Panc1 (cell line): ENCODE results near the gene ZNF85.
"Not testable (repeated sequence)": the region's sequence is repeated elsewhere in the genome, so short reads cannot be mapped to it uniquely, and the experiment has no call there.

ENCODE experiments used
- POLR2AphosphoS5 ChIP-seq: IDR thresholded peaks from 2 replicates; pipeline ENCODE4 v1.6.1; 2012; ENCODE audit warnings: mild to moderate bottlenecking, low read depth, low read length, moderate library complexity
- SIN3A ChIP-seq: IDR thresholded peaks from 2 replicates; pipeline ENCODE4 v1.6.1; 2012; ENCODE audit warnings: low read depth, mild to moderate bottlenecking, low read length, moderate library complexity, borderline replicate concordance; ENCODE audit not compliant: insufficient read depth
- TF ChIP-seq, protein P1 (sequence below): fragments of 450-650 bp; IDR thresholded peaks from 2 replicates; pipeline ENCODE4 v1.5.1; 2017; ENCODE audit warnings: mild to moderate bottlenecking
- TF ChIP-seq, protein P2 (sequence below), 2 experiments: IDR thresholded peaks; 2 replicates each; pipeline ENCODE4 v1.6.1; 2011 to 2012; ENCODE audit warnings: low read depth in 2 of 2, control low read depth in 1 of 2, low read length in 1 of 2, mild to moderate bottlenecking in 1 of 2, moderate library complexity in 1 of 2; ENCODE audit not compliant: insufficient read depth in 1 of 2

DNA sequence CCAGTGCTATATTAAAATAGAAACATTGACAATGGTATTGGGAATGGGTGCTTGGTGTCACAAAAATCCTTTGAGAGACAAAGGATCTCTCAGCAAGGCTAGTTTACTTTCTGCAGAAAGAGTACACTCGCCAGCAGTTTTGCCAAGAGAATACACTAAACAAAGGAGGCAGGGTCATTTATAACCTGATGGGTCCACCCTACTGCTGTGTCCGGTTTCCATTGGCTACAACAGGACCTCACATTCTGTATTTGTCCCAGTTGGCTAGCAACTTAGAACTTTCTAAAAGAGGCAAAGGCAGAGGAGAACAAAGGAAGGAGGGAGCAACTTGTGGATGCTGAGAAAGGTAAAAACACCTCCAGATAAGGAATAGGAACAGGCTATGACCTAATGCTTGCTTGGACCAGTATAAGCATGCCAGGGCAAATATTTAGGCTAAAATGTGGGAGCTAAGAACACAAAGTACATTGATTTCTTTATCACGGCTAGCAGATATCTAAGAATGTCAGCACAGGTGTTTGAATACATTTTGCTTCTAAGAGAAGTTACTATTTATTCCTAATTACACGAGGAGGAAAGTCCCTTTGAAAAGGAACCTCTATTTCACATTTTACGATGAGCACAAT is 13.4 kb downstream of the ZNF85 start:
- TF ChIP-seq, protein P1, sequence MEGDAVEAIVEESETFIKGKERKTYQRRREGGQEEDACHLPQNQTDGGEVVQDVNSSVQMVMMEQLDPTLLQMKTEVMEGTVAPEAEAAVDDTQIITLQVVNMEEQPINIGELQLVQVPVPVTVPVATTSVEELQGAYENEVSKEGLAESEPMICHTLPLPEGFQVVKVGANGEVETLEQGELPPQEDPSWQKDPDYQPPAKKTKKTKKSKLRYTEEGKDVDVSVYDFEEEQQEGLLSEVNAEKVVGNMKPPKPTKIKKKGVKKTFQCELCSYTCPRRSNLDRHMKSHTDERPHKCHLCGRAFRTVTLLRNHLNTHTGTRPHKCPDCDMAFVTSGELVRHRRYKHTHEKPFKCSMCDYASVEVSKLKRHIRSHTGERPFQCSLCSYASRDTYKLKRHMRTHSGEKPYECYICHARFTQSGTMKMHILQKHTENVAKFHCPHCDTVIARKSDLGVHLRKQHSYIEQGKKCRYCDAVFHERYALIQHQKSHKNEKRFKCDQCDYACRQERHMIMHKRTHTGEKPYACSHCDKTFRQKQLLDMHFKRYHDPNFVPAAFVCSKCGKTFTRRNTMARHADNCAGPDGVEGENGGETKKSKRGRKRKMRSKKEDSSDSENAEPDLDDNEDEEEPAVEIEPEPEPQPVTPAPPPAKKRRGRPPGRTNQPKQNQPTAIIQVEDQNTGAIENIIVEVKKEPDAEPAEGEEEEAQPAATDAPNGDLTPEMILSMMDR: not testable (repeated sequence)
- TF ChIP-seq, protein P2, sequence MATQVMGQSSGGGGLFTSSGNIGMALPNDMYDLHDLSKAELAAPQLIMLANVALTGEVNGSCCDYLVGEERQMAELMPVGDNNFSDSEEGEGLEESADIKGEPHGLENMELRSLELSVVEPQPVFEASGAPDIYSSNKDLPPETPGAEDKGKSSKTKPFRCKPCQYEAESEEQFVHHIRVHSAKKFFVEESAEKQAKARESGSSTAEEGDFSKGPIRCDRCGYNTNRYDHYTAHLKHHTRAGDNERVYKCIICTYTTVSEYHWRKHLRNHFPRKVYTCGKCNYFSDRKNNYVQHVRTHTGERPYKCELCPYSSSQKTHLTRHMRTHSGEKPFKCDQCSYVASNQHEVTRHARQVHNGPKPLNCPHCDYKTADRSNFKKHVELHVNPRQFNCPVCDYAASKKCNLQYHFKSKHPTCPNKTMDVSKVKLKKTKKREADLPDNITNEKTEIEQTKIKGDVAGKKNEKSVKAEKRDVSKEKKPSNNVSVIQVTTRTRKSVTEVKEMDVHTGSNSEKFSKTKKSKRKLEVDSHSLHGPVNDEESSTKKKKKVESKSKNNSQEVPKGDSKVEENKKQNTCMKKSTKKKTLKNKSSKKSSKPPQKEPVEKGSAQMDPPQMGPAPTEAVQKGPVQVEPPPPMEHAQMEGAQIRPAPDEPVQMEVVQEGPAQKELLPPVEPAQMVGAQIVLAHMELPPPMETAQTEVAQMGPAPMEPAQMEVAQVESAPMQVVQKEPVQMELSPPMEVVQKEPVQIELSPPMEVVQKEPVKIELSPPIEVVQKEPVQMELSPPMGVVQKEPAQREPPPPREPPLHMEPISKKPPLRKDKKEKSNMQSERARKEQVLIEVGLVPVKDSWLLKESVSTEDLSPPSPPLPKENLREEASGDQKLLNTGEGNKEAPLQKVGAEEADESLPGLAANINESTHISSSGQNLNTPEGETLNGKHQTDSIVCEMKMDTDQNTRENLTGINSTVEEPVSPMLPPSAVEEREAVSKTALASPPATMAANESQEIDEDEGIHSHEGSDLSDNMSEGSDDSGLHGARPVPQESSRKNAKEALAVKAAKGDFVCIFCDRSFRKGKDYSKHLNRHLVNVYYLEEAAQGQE (IDR thresholded peaks at IDR 0.05; ENCODE audit: insufficient read depth in 1 of 2, low read depth in 2 of 2, low read length in 1 of 2): not testable (repeated sequence)
- TF ChIP-seq POLR2AphosphoS5, SIN3A: not testable (repeated sequence)
